Measurements from ENCODE around the gene RPAP2.
"Not testable (repeated sequence)": the region's sequence is repeated elsewhere in the genome, so short reads cannot be mapped to it uniquely, and the experiment has no call there.

Gene RPAP2

GRCh38 chr1:92366040-92366395 is 67.2 kb downstream of the RPAP2 start:
- Histone ChIP-seq H3K27ac (ENCODE audit: low read depth, low read length) (no peak overlapping the region), H3K27me3 (ENCODE audit: control insufficient read depth in 5 of 5, insufficient read depth in 4 of 5, low read length in 5 of 5) (no peaks in the 10 kb centered on the region)

GRCh38 chr1:92367496-92367895 is 68.6 kb downstream of the RPAP2 start:
- Histone ChIP-seq H3K9me3 (ENCODE audit: control insufficient read depth in 5 of 5, low read length in 5 of 5) (no peaks in the 10 kb centered on the region), H3K4me3 (ENCODE audit: low read depth in 1 of 5, low read length in 5 of 5) (no peak overlapping the region), H3K9ac (ENCODE audit: low read length in 5 of 5) (no peak overlapping the region), H3K4me1 (ENCODE audit: control insufficient read depth in 5 of 5, insufficient read depth in 5 of 5, low read length in 5 of 5) (no peaks in the 10 kb centered on the region), H3K27me3 (ENCODE audit: control insufficient read depth in 5 of 5, insufficient read depth in 4 of 5, low read length in 5 of 5) (no peaks in the 10 kb centered on the region), H3K27ac (ENCODE audit: low read depth, low read length) (no peak overlapping the region), H3K36me3 (ENCODE audit: control insufficient read depth in 5 of 5, insufficient read depth in 5 of 5, low read length in 5 of 5) (peaks cover 0 to 22% (median 9%) of the 10 kb centered on the region in 5 donors)

More at GRCh38 chr1:92366040-92366395, 67.2 kb downstream of the RPAP2 start:
- no peaks in the 10 kb centered on the region for H3K9me3 ChIP-seq (ENCODE audit: control insufficient read depth in 5 of 5, low read length in 5 of 5)
- peaks cover 0 to 22% (median 9%) of the 10 kb centered on the region in 5 donors for H3K36me3 ChIP-seq (ENCODE audit: control insufficient read depth in 5 of 5, insufficient read depth in 5 of 5, low read length in 5 of 5)
- H3K4me3 ChIP-seq (ENCODE audit: low read depth in 1 of 5, low read length in 5 of 5) = no peak overlapping the region
- no peaks in the 10 kb centered on the region for H3K4me1 ChIP-seq (ENCODE audit: control insufficient read depth in 5 of 5, insufficient read depth in 5 of 5, low read length in 5 of 5)
- no peak overlapping the region for H3K9ac ChIP-seq (ENCODE audit: low read length in 5 of 5)

- Histone ChIP-seq H3K27ac (ENCODE audit: low read depth, low read length) (no peak overlapping the region), H3K27me3 (ENCODE audit: control insufficient read depth in 5 of 5, insufficient read depth in 4 of 5, low read length in 5 of 5) (no peaks in the 10 kb centered on the region), H3K9ac (ENCODE audit: low read length in 5 of 5) (no peak overlapping the region), H3K4me3 (ENCODE audit: low read depth in 1 of 5, low read length in 5 of 5) (no peak overlapping the region), H3K4me1 (ENCODE audit: control insufficient read depth in 5 of 5, insufficient read depth in 5 of 5, low read length in 5 of 5) (no peaks in the 10 kb centered on the region), H3K9me3 (ENCODE audit: control insufficient read depth in 5 of 5, low read length in 5 of 5) (no peaks in the 10 kb centered on the region), H3K36me3 (ENCODE audit: control insufficient read depth in 5 of 5, insufficient read depth in 5 of 5, low read length in 5 of 5) (peaks cover 0 to 16% (median 12%) of the 10 kb centered on the region in 5 donors)
Measured at GRCh38 chr1:92372164-92372563, 73.3 kb downstream of the RPAP2 start.

- Histone ChIP-seq H3K27ac (ENCODE audit: low read depth, low read length) (no peak overlapping the region), H3K4me1 (ENCODE audit: control insufficient read depth in 5 of 5, insufficient read depth in 5 of 5, low read length in 5 of 5) (no peaks in the 10 kb centered on the region), H3K36me3 (ENCODE audit: control insufficient read depth in 5 of 5, insufficient read depth in 5 of 5, low read length in 5 of 5) (peaks cover 0 to 10% (median 2%) of the 10 kb centered on the region in 5 donors), H3K9me3 (ENCODE audit: control insufficient read depth in 5 of 5, low read length in 5 of 5) (no peaks in the 10 kb centered on the region), H3K27me3 (ENCODE audit: control insufficient read depth in 5 of 5, insufficient read depth in 4 of 5, low read length in 5 of 5) (no peaks in the 10 kb centered on the region), H3K4me3 (ENCODE audit: low read depth in 1 of 5, low read length in 5 of 5) (no peak overlapping the region), H3K9ac (ENCODE audit: low read length in 5 of 5) (no peak overlapping the region)
Measured at GRCh38 chr1:92374223-92374622, 75.4 kb downstream of the RPAP2 start.

GRCh38 chr1:92376345-92376744 is 77.5 kb downstream of the RPAP2 start:
- Histone ChIP-seq H3K27me3 (ENCODE audit: control insufficient read depth in 5 of 5, insufficient read depth in 4 of 5, low read length in 5 of 5) (no peaks in the 10 kb centered on the region), H3K9me3 (ENCODE audit: control insufficient read depth in 5 of 5, low read length in 5 of 5) (no peaks in the 10 kb centered on the region), H3K4me1 (ENCODE audit: control insufficient read depth in 5 of 5, insufficient read depth in 5 of 5, low read length in 5 of 5) (no peaks in the 10 kb centered on the region), H3K4me3 (ENCODE audit: low read depth in 1 of 5, low read length in 5 of 5) (no peak overlapping the region), H3K36me3 (ENCODE audit: control insufficient read depth in 5 of 5, insufficient read depth in 5 of 5, low read length in 5 of 5) (peaks cover 2 to 10% (median 9%) of the 10 kb centered on the region in 5 donors), H3K9ac (ENCODE audit: low read length in 5 of 5) (no peak overlapping the region), H3K27ac (ENCODE audit: low read depth, low read length) (no peak overlapping the region)

GRCh38 chr1:92377991-92378390 is 79.1 kb downstream of the RPAP2 start:
- not testable (repeated sequence) for H3K4me1 ChIP-seq (ENCODE audit: control insufficient read depth in 5 of 5, insufficient read depth in 5 of 5, low read length in 5 of 5); H3K27ac ChIP-seq (ENCODE audit: low read depth, low read length); H3K9me3 ChIP-seq (ENCODE audit: control insufficient read depth in 5 of 5, low read length in 5 of 5); H3K27me3 ChIP-seq (ENCODE audit: control insufficient read depth in 5 of 5, insufficient read depth in 4 of 5, low read length in 5 of 5); H3K9ac ChIP-seq (ENCODE audit: low read length in 5 of 5); H3K4me3 ChIP-seq (ENCODE audit: low read depth in 1 of 5, low read length in 5 of 5)
- peaks cover 2 to 10% (median 10%) of the 10 kb centered on the region in 5 donors for H3K36me3 ChIP-seq (ENCODE audit: control insufficient read depth in 5 of 5, insufficient read depth in 5 of 5, low read length in 5 of 5)

- H3K36me3 ChIP-seq (ENCODE audit: control insufficient read depth in 5 of 5, insufficient read depth in 5 of 5, low read length in 5 of 5) = peaks cover 5 to 18% (median 14%) of the 10 kb centered on the region in 5 donors
- no peak overlapping the region for H3K27ac ChIP-seq (ENCODE audit: low read depth, low read length)
- peaks cover 0 to 6% (median 3%) of the 10 kb centered on the region in 5 donors for H3K9me3 ChIP-seq (ENCODE audit: control insufficient read depth in 5 of 5, low read length in 5 of 5)
- no peaks in the 10 kb centered on the region for H3K27me3 ChIP-seq (ENCODE audit: control insufficient read depth in 5 of 5, insufficient read depth in 4 of 5, low read length in 5 of 5)
- no peak overlapping the region for H3K9ac ChIP-seq (ENCODE audit: low read length in 5 of 5)
- H3K4me1 ChIP-seq (ENCODE audit: control insufficient read depth in 5 of 5, insufficient read depth in 5 of 5, low read length in 5 of 5) = no peaks in the 10 kb centered on the region
- H3K4me3 ChIP-seq (ENCODE audit: low read depth in 1 of 5, low read length in 5 of 5) = no peak overlapping the region
Measured at GRCh38 chr1:92380867-92381266, 82.0 kb downstream of the RPAP2 start.

GRCh38 chr1:92393966-92394365 is 95.1 kb downstream of the RPAP2 start:
- H3K4me3 ChIP-seq (ENCODE audit: low read depth in 1 of 5, low read length in 5 of 5); H3K4me1 ChIP-seq (ENCODE audit: control insufficient read depth in 5 of 5, insufficient read depth in 5 of 5, low read length in 5 of 5); H3K36me3 ChIP-seq (ENCODE audit: control insufficient read depth in 5 of 5, insufficient read depth in 5 of 5, low read length in 5 of 5); H3K27me3 ChIP-seq (ENCODE audit: control insufficient read depth in 5 of 5, insufficient read depth in 4 of 5, low read length in 5 of 5); H3K9ac ChIP-seq (ENCODE audit: low read length in 5 of 5); H3K27ac ChIP-seq (ENCODE audit: low read depth, low read length): not testable (repeated sequence)
- H3K9me3 ChIP-seq (ENCODE audit: control insufficient read depth in 5 of 5, low read length in 5 of 5) = peaks cover 5 to 11% (median 10%) of the 10 kb centered on the region in 5 donors

GRCh38 chr1:92398519-92398918 is 99.7 kb downstream of the RPAP2 start:
- H3K9me3 ChIP-seq (ENCODE audit: control insufficient read depth in 5 of 5, low read length in 5 of 5) = peaks cover 5 to 29% (median 18%) of the 10 kb centered on the region in 5 donors
- H3K27me3 ChIP-seq (ENCODE audit: control insufficient read depth in 5 of 5, insufficient read depth in 4 of 5, low read length in 5 of 5) = no peaks in the 10 kb centered on the region
- no peak overlapping the region for H3K4me3 ChIP-seq (ENCODE audit: low read depth in 1 of 5, low read length in 5 of 5)
- no peak overlapping the region for H3K9ac ChIP-seq (ENCODE audit: low read length in 5 of 5)
- no peak overlapping the region for H3K27ac ChIP-seq (ENCODE audit: low read depth, low read length)
- peaks cover 0 to 4% (median 0%) of the 10 kb centered on the region in 5 donors for H3K4me1 ChIP-seq (ENCODE audit: control insufficient read depth in 5 of 5, insufficient read depth in 5 of 5, low read length in 5 of 5)
- no peaks in the 10 kb centered on the region for H3K36me3 ChIP-seq (ENCODE audit: control insufficient read depth in 5 of 5, insufficient read depth in 5 of 5, low read length in 5 of 5)

- Histone ChIP-seq H3K27ac (ENCODE audit: low read depth, low read length) (no peak overlapping the region), H3K4me1 (ENCODE audit: control insufficient read depth in 5 of 5, insufficient read depth in 5 of 5, low read length in 5 of 5) (peaks cover 0 to 4% (median 0%) of the 10 kb centered on the region in 5 donors), H3K27me3 (ENCODE audit: control insufficient read depth in 5 of 5, insufficient read depth in 4 of 5, low read length in 5 of 5) (no peaks in the 10 kb centered on the region), H3K4me3 (ENCODE audit: low read depth in 1 of 5, low read length in 5 of 5) (no peak overlapping the region), H3K9ac (ENCODE audit: low read length in 5 of 5) (no peak overlapping the region), H3K36me3 (ENCODE audit: control insufficient read depth in 5 of 5, insufficient read depth in 5 of 5, low read length in 5 of 5) (no peaks in the 10 kb centered on the region), H3K9me3 (ENCODE audit: control insufficient read depth in 5 of 5, low read length in 5 of 5) (peaks cover 5 to 35% (median 23%) of the 10 kb centered on the region in 5 donors)
Measured at GRCh38 chr1:92399076-92399475, 100.2 kb downstream of the RPAP2 start.

- H3K9ac ChIP-seq (ENCODE audit: low read length in 5 of 5) = no peak overlapping the region
- H3K9me3 ChIP-seq (ENCODE audit: control insufficient read depth in 5 of 5, low read length in 5 of 5) = peaks cover 0 to 26% (median 17%) of the 10 kb centered on the region in 5 donors
- no peak overlapping the region for H3K4me3 ChIP-seq (ENCODE audit: low read depth in 1 of 5, low read length in 5 of 5)
- no peak overlapping the region for H3K27ac ChIP-seq (ENCODE audit: low read depth, low read length)
- H3K36me3 ChIP-seq (ENCODE audit: control insufficient read depth in 5 of 5, insufficient read depth in 5 of 5, low read length in 5 of 5) = no peaks in the 10 kb centered on the region
- no peaks in the 10 kb centered on the region for H3K4me1 ChIP-seq (ENCODE audit: control insufficient read depth in 5 of 5, insufficient read depth in 5 of 5, low read length in 5 of 5)
- H3K27me3 ChIP-seq (ENCODE audit: control insufficient read depth in 5 of 5, insufficient read depth in 4 of 5, low read length in 5 of 5) = no peaks in the 10 kb centered on the region
Measured at GRCh38 chr1:92404661-92405060, 105.8 kb downstream of the RPAP2 start.

All from subcutaneous abdominal adipose tissue (tissue), 5 donors.